HepG2 (cell line): Measurements from ENCODE around the gene COL4A2. TPM values are rescaled to one million over a fixed set of nuclear protein-coding genes. Genes with fewer than 3 reads are reported as not detected.

Experiments used
- ATAC-seq: fragments of 200-7000 bp; cut with Tn5 transposase; 3 replicates; pipeline ENCODE4 v1.9.1; 2020; ENCODE audit warnings: mild to moderate bottlenecking, moderate library complexity
- BruUV-seq: library from RNA; stranded (reverse); fragments of 400-500 nt; replicated peaks from 2 replicates; lab custom pipeline; 2021; lab: Mats Ljungman, UMichigan
- CTCF ChIA-PET: fragments of 300-600 bp; formaldehyde crosslinking; extraction: SDS; loops from one replicate; lab custom pipeline; 2021; ENCODE audit warnings: low total read pairs, inconsistent platforms, low intra/inter-chr PET ratio; lab: Yijun Ruan, JAX
- POLR2A ChIA-PET: fragments of 350-600 bp; sonication (Branson Sonifier 250); formaldehyde crosslinking; loops from one replicate; lab custom pipeline; 2020; ENCODE audit warnings: antibody characterized with exemption, inconsistent platforms; lab: Yijun Ruan, JAX
- DNase-seq: peaks from one replicate; pipeline ENCODE4 v3.0.0-alpha.2; 2015; ENCODE audit warnings: low spot score
- FAIRE-seq: peaks from 3 replicates; lab custom pipeline; 2011; peaks lifted over from hg19 to GRCh38; lab: Jason Lieb, UNC
- H2AFZ ChIP-seq: one replicate; pipeline ENCODE4 v1.6.1; 2011; ENCODE audit warnings: low read length, inconsistent platforms
- H3K27ac ChIP-seq: fragments of 300-600 bp; 3 replicates; pipeline ENCODE4 v1.8.0; 2011; ENCODE audit warnings: mixed run types, mild to moderate bottlenecking, mixed read lengths, low read length, inconsistent platforms; ENCODE audit not compliant: insufficient read depth; ENCODE audit errors: extremely low read length
- H3K27me3 ChIP-seq, 2 experiments: fragments of 200-600 bp in 1 of 2; 2 replicates in 1 of 2; 3 replicates in 1 of 2; pipeline versions ENCODE4 v1.6.0 to v1.8.0; 2011; ENCODE audit warnings: low read length in 2 of 2, mild to moderate bottlenecking in 2 of 2, moderate library complexity in 2 of 2, inconsistent platforms in 1 of 2; ENCODE audit not compliant: insufficient read depth in 2 of 2, control insufficient read depth in 1 of 2
- H3K36me3 ChIP-seq, 2 experiments: fragments of 200-600 bp in 1 of 2; replicated peaks in 1 of 2; 2 replicates in 1 of 2; 3 replicates in 1 of 2; pipeline versions ENCODE4 v1.5.1 to v1.8.0; 2011; ENCODE audit warnings: low read length in 2 of 2, inconsistent platforms in 1 of 2; ENCODE audit not compliant: insufficient read depth in 2 of 2, control insufficient read depth in 1 of 2
- H3K4me1 ChIP-seq: 2 replicates; pipeline ENCODE4 v1.5.1; 2012; ENCODE audit warnings: low read length, inconsistent platforms; ENCODE audit not compliant: insufficient read depth
- H3K4me2 ChIP-seq: 2 replicates; pipeline ENCODE4 v1.6.0; 2011; ENCODE audit warnings: low read depth, low read length, inconsistent platforms
- H3K4me3 ChIP-seq, 3 experiments: fragments of 200-600 bp in 1 of 3; sonication (generic), shearing (Covaris generic) in 1 of 3; replicated peaks in 1 of 3; 2 replicates each; pipeline ENCODE4 v1.5.1; 2011 to 2016; ENCODE audit warnings: low read length in 3 of 3, inconsistent platforms in 2 of 3, low read depth in 2 of 3, mild to moderate bottlenecking in 2 of 3, control low read depth in 1 of 3, mixed read lengths in 1 of 3; ENCODE audit not compliant: insufficient read depth in 1 of 3
- H3K79me2 ChIP-seq: one replicate; pipeline ENCODE4 v1.6.1; 2011; ENCODE audit warnings: low read length, inconsistent platforms; ENCODE audit not compliant: insufficient read depth
- H3K9ac ChIP-seq: 2 replicates; pipeline ENCODE4 v1.6.0; 2011; ENCODE audit warnings: mild to moderate bottlenecking, low read depth, low read length, inconsistent platforms; ENCODE audit not compliant: insufficient read depth
- H3K9me3 ChIP-seq: 2 replicates; pipeline ENCODE4 v1.5.1; 2012; ENCODE audit warnings: mild to moderate bottlenecking, low read length
- H4K20me1 ChIP-seq: 2 replicates; pipeline ENCODE4 v1.6.0; 2011; ENCODE audit warnings: inconsistent platforms, mild to moderate bottlenecking, low read length, moderate library complexity; ENCODE audit not compliant: insufficient read depth
- ASH2L ChIP-seq: fragments of 300-600, 200-600 bp; sonication (generic); IDR thresholded peaks from 2 replicates; pipeline ENCODE4 v1.7.0; 2017; ENCODE audit warnings: low read depth, mild to moderate bottlenecking, moderate library complexity, mixed read lengths, low read length; ENCODE audit not compliant: insufficient read length
- CREM ChIP-seq, 2 experiments: sonication (generic) in 1 of 2; formaldehyde crosslinking in 1 of 2; IDR thresholded peaks; 2 replicates each; pipeline versions ENCODE4 v1.4.0 to v1.6.1; 2016 to 2020; ENCODE audit warnings: antibody characterized with exemption in 1 of 2, mild to moderate bottlenecking in 1 of 2, missing genetic modification reagents in 1 of 2
- ERF ChIP-seq: IDR thresholded peaks from 2 replicates; pipeline ENCODE4 v1.6.1; 2018; ENCODE audit warnings: missing biosample characterization, missing genetic modification reagents
- FOXO1 ChIP-seq: sonication (generic); formaldehyde crosslinking; IDR thresholded peaks from 2 replicates; pipeline ENCODE4 v1.4.0; 2020; ENCODE audit warnings: missing genetic modification reagents
- GATAD1 ChIP-seq: IDR thresholded peaks from 2 replicates; pipeline ENCODE4 v1.6.1; 2016; ENCODE audit warnings: missing genetic modification reagents, missing compliant biosample characterization
- HMG20A ChIP-seq: IDR thresholded peaks from 2 replicates; pipeline ENCODE4 v1.6.1; 2016; ENCODE audit warnings: borderline replicate concordance
- JUN ChIP-seq: sonication (generic); formaldehyde crosslinking; IDR thresholded peaks from 2 replicates; pipeline ENCODE4 v1.4.0; 2020; ENCODE audit warnings: mild to moderate bottlenecking, missing genetic modification reagents
- KMT2A ChIP-seq: sonication (generic); formaldehyde crosslinking; IDR thresholded peaks from 2 replicates; pipeline ENCODE4 v1.4.0; 2020; ENCODE audit warnings: missing genetic modification reagents
- PCBP1 ChIP-seq: fragments of 200-400 bp; formaldehyde crosslinking; IDR thresholded peaks from 2 replicates; pipeline ENCODE4 v1.6.1; 2017; ENCODE audit warnings: mild to moderate bottlenecking, low read depth, low read length, borderline replicate concordance
- THAP8 ChIP-seq: sonication (generic); formaldehyde crosslinking; IDR thresholded peaks from 2 replicates; pipeline ENCODE4 v1.5.1; 2020; ENCODE audit warnings: missing genetic modification reagents, mild to moderate bottlenecking, borderline replicate concordance
- ZBTB26 ChIP-seq: IDR thresholded peaks from 2 replicates; pipeline ENCODE4 v1.6.1; 2016; ENCODE audit warnings: missing compliant biosample characterization, missing genetic modification reagents, borderline replicate concordance
- ZBTB34 ChIP-seq: sonication (generic); formaldehyde crosslinking; IDR thresholded peaks from 2 replicates; pipeline ENCODE4 v1.8.0; 2022; ENCODE audit warnings: mild to moderate bottlenecking, missing genetic modification reagents
- ZNF225 ChIP-seq: sonication (generic); formaldehyde crosslinking; IDR thresholded peaks from 2 replicates; pipeline ENCODE4 v1.4.0; 2020; ENCODE audit warnings: mild to moderate bottlenecking, missing genetic modification reagents
- ZNF263 ChIP-seq: sonication (generic); formaldehyde crosslinking; IDR thresholded peaks from 2 replicates; pipeline ENCODE4 v1.4.0; 2020; ENCODE audit warnings: missing genetic modification reagents
- WGBS: methylation state at CpG from one replicate; pipeline ENCODE4 v1.1.6; 2017; ENCODE audit warnings: low lambda C conversion rate; 5-methylcytosine and 5-hydroxymethylcytosine counted together
- in situ Hi-C: cut with HindIII; loops from 2 replicates; pipeline ENCODE4 v1.10.0; 2017; ENCODE audit warnings: low pct_unique_long_range_greater_than_20kb; ENCODE audit not compliant: extremely low pct_ligation_motif_present
- intact Hi-C: fragments of 100-400 bp; cut with micrococcal nuclease; formaldehyde crosslinking; loops from one replicate; pipeline ENCODE4 v1.10.0; 2022; ENCODE audit not compliant: unreplicated experiment
- polyA plus RNA-seq, 8 experiments: library from polyadenylated mRNA; depleted of rRNA in 3 of 8; stranded (reverse) in 7 of 8; unstranded in 1 of 8; fragments of >200 nt; fragmentation: Illumina TruSeq in 4 of 8; extraction: Trizol in 4 of 8; gene quantifications; 2 replicates each; pipeline versions ENCODE4 v1.2.1 to v1.2.3, GENCODE V29; 2011 to 2016; ENCODE audit warnings: low read depth in 4 of 8, missing spikeins in 1 of 8, mixed read lengths in 1 of 8; ENCODE audit not compliant: insufficient read depth in 1 of 8
- total RNA-seq, 5 experiments: library from RNA; depleted of rRNA; stranded (reverse); fragments of >200 nt; fragmentation: Illumina TruSeq; extraction: Trizol; gene quantifications; 2 replicates each; pipeline ENCODE4 v1.2.3, GENCODE V29; 2016; ENCODE audit warnings: low read depth in 1 of 5
- TF ChIP-seq, protein P1 (sequence below): sonication (generic); formaldehyde crosslinking; IDR thresholded peaks from 2 replicates; pipeline ENCODE4 v1.8.0; 2022; ENCODE audit warnings: missing genetic modification reagents, low read depth, mild to moderate bottlenecking, borderline replicate concordance

Gene COL4A2
- total and polyA plus RNA-seq, 2 of the 13 experiments (the other 11 are each of a cell fraction or from before 2014, with no cell fraction given): 0.22 to 1.9 TPM

- BruUV-seq: no TSS peak
- in situ Hi-C loops: no loop called here
- FAIRE-seq: no peak
- no peak overlapping the region for H2AFZ ChIP-seq
- H4K20me1 ChIP-seq: no peaks in the 10 kb centered on the region
- no peaks in the 10 kb centered on the region for H3K9me3 ChIP-seq
- TF ChIP-seq THAP8 (no peak), KMT2A (CRISPR knock-in tag) (no peak), ZBTB34 (CRISPR knock-in tag) (no peak), ASH2L (no peak), PCBP1 (no peak), ZNF225 (CRISPR knock-in tag) (no peak), JUN (CRISPR knock-in tag) (no peak), ZBTB26 (no peak), ZNF263 (CRISPR knock-in tag) (no peak), GATAD1 (CRISPR knock-in tag) (no peak), FOXO1 (CRISPR knock-in tag) (no peak), HMG20A (CRISPR knock-in tag) (no peak), ERF (CRISPR knock-in tag) (no peak), CREM (IDR thresholded peaks at IDR 0.05) (no peak), CREM (CRISPR knock-in tag; IDR thresholded peaks at IDR 0.05) (no peak)
- TF ChIP-seq, protein P1, sequence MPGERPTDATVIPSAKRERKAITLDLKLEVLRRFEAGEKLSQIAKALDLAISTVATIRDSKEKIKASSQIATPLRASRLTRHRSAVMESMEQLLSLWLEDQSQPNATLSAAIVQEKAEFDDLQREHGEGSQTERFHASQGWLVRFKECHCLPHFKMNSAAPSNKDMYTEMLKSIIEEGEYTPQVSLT (CRISPR knock-in tag): no peak
- TF ChIP-seq, all 625 proteins: peak for 0
- intact Hi-C loops: no loop called here
- H3K4me2 ChIP-seq: no peak overlapping the region
- H3K27me3 ChIP-seq: peaks cover 1 to 55% of the 10 kb centered on the region in 2 experiments; a peak in 4 of 5 replicates
- H3K79me2 ChIP-seq: no peaks in the 10 kb centered on the region
- H3K36me3 ChIP-seq: no peaks in the 10 kb centered on the region
- POLR2A ChIA-PET: no interaction called here
- no peak overlapping the region for H3K9ac ChIP-seq
- DNase-seq (no peak), ATAC-seq (no peak)
- no peaks in the 10 kb centered on the region for H3K4me1 ChIP-seq
- H3K27ac ChIP-seq: no peak overlapping the region
- 3% methylated on average over 2 of the region's 2 CpGs for WGBS
- CTCF ChIA-PET: no interaction called here
- H3K4me3 ChIP-seq: no peak overlapping the region
Measured at GRCh38 chr13:110332750-110333149, 25.7 kb downstream of the COL4A2 start.
